GM12864 (cell line): Measurements from ENCODE around the gene TRPM3.

Experiments
- DNase-seq: peaks from one replicate; pipeline ENCODE4 v3.0.0-alpha.2; 2011; ENCODE audit warnings: low read depth
- H3K4me3 ChIP-seq: 2 replicates; pipeline ENCODE4 v1.5.1; 2011; ENCODE audit warnings: mild to moderate bottlenecking, low read depth, low read length, control low read depth
- CTCF ChIP-seq: IDR thresholded peaks from 2 replicates; pipeline ENCODE4 v1.5.1; 2011; ENCODE audit warnings: low read depth, mild to moderate bottlenecking, moderate library complexity, low read length, control low read depth, inconsistent platforms; ENCODE audit errors: missing control alignments

The TRPM3 gene

GRCh38 chr9:70498866-70499265 is 622.6 kb downstream of the TRPM3 start:
- no peak for TF ChIP-seq CTCF
- H3K4me3 ChIP-seq: no peak overlapping the region
- DNase-seq: no peak

- no peak for DNase-seq
- H3K4me3 ChIP-seq: no peak overlapping the region
- no peak for TF ChIP-seq CTCF
Measured at GRCh38 chr9:70496244-70496643, 625.2 kb downstream of the TRPM3 start.

- no peak overlapping the region for H3K4me3 ChIP-seq
- no peak for TF ChIP-seq CTCF
- no peak for DNase-seq
Measured at GRCh38 chr9:70495514-70495913, 625.9 kb downstream of the TRPM3 start.

- no peak for TF ChIP-seq CTCF
- no peak overlapping the region for H3K4me3 ChIP-seq
- DNase-seq: no peak
Measured at GRCh38 chr9:70494221-70494620, 627.2 kb downstream of the TRPM3 start.

GRCh38 chr9:70493029-70493428 is 628.4 kb downstream of the TRPM3 start:
- no peak for DNase-seq
- no peak overlapping the region for H3K4me3 ChIP-seq

GRCh38 chr9:70492319-70492777 is 629.1 kb downstream of the TRPM3 start:
- no peak for TF ChIP-seq CTCF
- no peak overlapping the region for H3K4me3 ChIP-seq
- no peak for DNase-seq

More at GRCh38 chr9:70493029-70493428, 628.4 kb downstream of the TRPM3 start:
- TF ChIP-seq CTCF: no peak
